ENCODE data around the gene CLEC12A.

DNA sequence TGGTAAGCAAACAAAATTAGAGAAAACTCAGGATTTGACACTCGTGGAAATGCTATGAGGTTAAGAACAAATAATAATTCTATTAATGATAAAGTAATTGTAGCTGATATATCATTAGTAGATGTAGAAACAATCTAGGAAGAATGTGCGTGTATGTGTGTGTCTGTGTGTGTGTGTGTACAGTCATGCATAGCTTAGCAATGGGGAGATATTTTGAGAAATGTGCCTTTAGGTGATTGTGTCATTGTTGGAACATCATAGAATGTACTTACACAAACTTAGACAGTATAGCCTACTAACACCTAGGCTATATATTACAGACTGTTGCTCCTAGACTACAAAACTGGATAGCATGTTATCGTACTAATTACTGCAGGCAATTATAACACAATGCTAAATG is 44.3 kb upstream of the CLEC12A start:
- TF ChIP-seq, protein P1, sequence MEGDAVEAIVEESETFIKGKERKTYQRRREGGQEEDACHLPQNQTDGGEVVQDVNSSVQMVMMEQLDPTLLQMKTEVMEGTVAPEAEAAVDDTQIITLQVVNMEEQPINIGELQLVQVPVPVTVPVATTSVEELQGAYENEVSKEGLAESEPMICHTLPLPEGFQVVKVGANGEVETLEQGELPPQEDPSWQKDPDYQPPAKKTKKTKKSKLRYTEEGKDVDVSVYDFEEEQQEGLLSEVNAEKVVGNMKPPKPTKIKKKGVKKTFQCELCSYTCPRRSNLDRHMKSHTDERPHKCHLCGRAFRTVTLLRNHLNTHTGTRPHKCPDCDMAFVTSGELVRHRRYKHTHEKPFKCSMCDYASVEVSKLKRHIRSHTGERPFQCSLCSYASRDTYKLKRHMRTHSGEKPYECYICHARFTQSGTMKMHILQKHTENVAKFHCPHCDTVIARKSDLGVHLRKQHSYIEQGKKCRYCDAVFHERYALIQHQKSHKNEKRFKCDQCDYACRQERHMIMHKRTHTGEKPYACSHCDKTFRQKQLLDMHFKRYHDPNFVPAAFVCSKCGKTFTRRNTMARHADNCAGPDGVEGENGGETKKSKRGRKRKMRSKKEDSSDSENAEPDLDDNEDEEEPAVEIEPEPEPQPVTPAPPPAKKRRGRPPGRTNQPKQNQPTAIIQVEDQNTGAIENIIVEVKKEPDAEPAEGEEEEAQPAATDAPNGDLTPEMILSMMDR (IDR thresholded peaks at IDR 0.05; ENCODE audit: low read length), result no peak
- no peak for TF ChIP-seq EZH2 (optimal IDR thresholded peaks at IDR 0.05; ENCODE audit: low read depth, low read length)
- TF ChIP-seq EZH2phosphoT487 (IDR thresholded peaks at IDR 0.05; ENCODE audit: low read length), result no peak
